Panc1 (cell line): ENCODE results near the gene HMGN3. TPM values are rescaled to one million over a fixed set of nuclear protein-coding genes. Genes with fewer than 3 reads are reported as not detected.

Source experiments
- ATAC-seq: fragments of 200-7000 bp; cut with Tn5 transposase; 2 replicates; pipeline ENCODE4 v1.9.1; 2020; ENCODE audit warnings: mild to moderate bottlenecking, moderate library complexity
- BruUV-seq: library from RNA; stranded (reverse); fragments of 400-500 nt; replicated peaks from 2 replicates; lab custom pipeline; 2021; lab: Mats Ljungman, UMichigan
- CTCF ChIA-PET: fragments of 300-600 bp; sonication (Branson Sonifier 250); formaldehyde crosslinking; loops from one replicate; lab custom pipeline; 2022; ENCODE audit warnings: antibody characterized with exemption; lab: Charles Lee
- POLR2A ChIA-PET: fragments of 300-600 bp; sonication (Branson Sonifier 250); formaldehyde crosslinking; loops from one replicate; lab custom pipeline; 2022; ENCODE audit warnings: antibody characterized with exemption; lab: Charles Lee
- DNase-seq: peaks from one replicate; pipeline ENCODE4 v3.0.0-alpha.2; 2010; ENCODE audit warnings: low read depth, low spot score
- H3K27ac ChIP-seq: 2 replicates; pipeline ENCODE4 v1.5.1; 2011; ENCODE audit warnings: mild to moderate bottlenecking, low read length, inconsistent platforms
- H3K27me3 ChIP-seq: fragments of 200-500 bp; sonication (Bioruptor generic); 2 replicates; pipeline ENCODE4 v1.6.0; 2014; ENCODE audit warnings: low read length, inconsistent platforms; ENCODE audit not compliant: control insufficient read depth, insufficient read depth
- H3K36me3 ChIP-seq: fragments of 200-500 bp; sonication (Bioruptor generic); 2 replicates; pipeline ENCODE4 v1.5.1; 2014; ENCODE audit warnings: inconsistent platforms, mild to moderate bottlenecking, low read length, moderate library complexity; ENCODE audit not compliant: control insufficient read depth, insufficient read depth
- H3K4me1 ChIP-seq: 2 replicates; pipeline ENCODE4 v1.5.1; 2011; ENCODE audit warnings: inconsistent platforms, mild to moderate bottlenecking, low read length, moderate library complexity; ENCODE audit not compliant: control insufficient read depth, insufficient read depth
- H3K4me3 ChIP-seq, 2 experiments: 2 replicates each; pipeline ENCODE4 v1.5.1; 2011 to 2012; ENCODE audit warnings: low read depth in 2 of 2, low read length in 2 of 2, mild to moderate bottlenecking in 2 of 2, inconsistent platforms in 1 of 2, moderate library complexity in 1 of 2
- H3K9me3 ChIP-seq: fragments of 200-500 bp; sonication (Bioruptor generic); 2 replicates; pipeline ENCODE4 v1.5.1; 2014; ENCODE audit warnings: low read depth, mild to moderate bottlenecking, inconsistent platforms, low read length, moderate library complexity; ENCODE audit not compliant: control insufficient read depth, insufficient read depth
- POLR2AphosphoS5 ChIP-seq: IDR thresholded peaks from 2 replicates; pipeline ENCODE4 v1.6.1; 2012; ENCODE audit warnings: mild to moderate bottlenecking, low read depth, low read length, moderate library complexity
- SIN3A ChIP-seq: IDR thresholded peaks from 2 replicates; pipeline ENCODE4 v1.6.1; 2012; ENCODE audit warnings: low read depth, mild to moderate bottlenecking, low read length, moderate library complexity, borderline replicate concordance; ENCODE audit not compliant: insufficient read depth
- TCF7L2 ChIP-seq: IDR thresholded peaks from 2 replicates; pipeline ENCODE4 v1.6.1; 2011; ENCODE audit warnings: mild to moderate bottlenecking, low read depth, low read length, inconsistent platforms
- in situ Hi-C: cut with HindIII; loops from 2 replicates; pipeline ENCODE4 v1.10.0; 2016; ENCODE audit warnings: low sequenced_read_pairs, low pct_unique_long_range_greater_than_20kb
- intact Hi-C: fragments of 100-400 bp; cut with micrococcal nuclease; formaldehyde crosslinking; loops from one replicate; pipeline ENCODE4 v1.10.0; 2022; ENCODE audit not compliant: unreplicated experiment
- total RNA-seq: library from RNA; stranded (reverse); gene quantifications from one replicate; pipeline ENCODE4 v1.2.1, GENCODE V29; 2021; ENCODE audit not compliant: unreplicated experiment
- TF ChIP-seq, protein P1 (sequence below): fragments of 450-650 bp; IDR thresholded peaks from 2 replicates; pipeline ENCODE4 v1.5.1; 2017; ENCODE audit warnings: mild to moderate bottlenecking
- TF ChIP-seq, protein P2 (sequence below), 2 experiments: IDR thresholded peaks; 2 replicates each; pipeline ENCODE4 v1.6.1; 2011 to 2012; ENCODE audit warnings: low read depth in 2 of 2, control low read depth in 1 of 2, low read length in 1 of 2, mild to moderate bottlenecking in 1 of 2, moderate library complexity in 1 of 2; ENCODE audit not compliant: insufficient read depth in 1 of 2

HMGN3 gene
- total RNA-seq, 1 experiment from 2014 or later = 52.0 TPM

DNA sequence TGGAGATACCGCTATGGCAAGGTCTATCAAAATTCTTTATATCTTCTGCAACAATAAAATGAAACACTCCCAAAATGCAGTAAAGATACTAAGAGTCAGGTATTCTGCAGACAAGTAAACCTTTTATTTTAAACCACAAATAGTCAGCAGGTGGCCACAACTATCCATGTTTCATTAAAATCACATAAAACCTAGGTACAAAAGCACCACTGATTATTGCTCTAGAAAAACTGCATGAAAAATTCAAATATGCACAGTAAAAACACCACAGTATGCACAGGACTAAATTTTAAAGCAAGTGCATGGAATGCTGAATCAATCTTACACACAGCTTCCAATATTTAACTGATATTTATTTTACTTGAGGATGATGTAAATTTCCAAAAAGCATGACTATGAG is 33.3 kb downstream of the HMGN3 start:
- Histone ChIP-seq H3K4me3 (no peak overlapping the region), H3K4me1 (no peaks in the 10 kb centered on the region), H3K36me3 (no peaks in the 10 kb centered on the region; the same call in 1 of the 2 replicates), H3K27ac (no peak overlapping the region), H3K27me3 (no peaks in the 10 kb centered on the region), H3K9me3 (no peaks in the 10 kb centered on the region)
- TF ChIP-seq SIN3A = no peak
- TF ChIP-seq, protein P1, sequence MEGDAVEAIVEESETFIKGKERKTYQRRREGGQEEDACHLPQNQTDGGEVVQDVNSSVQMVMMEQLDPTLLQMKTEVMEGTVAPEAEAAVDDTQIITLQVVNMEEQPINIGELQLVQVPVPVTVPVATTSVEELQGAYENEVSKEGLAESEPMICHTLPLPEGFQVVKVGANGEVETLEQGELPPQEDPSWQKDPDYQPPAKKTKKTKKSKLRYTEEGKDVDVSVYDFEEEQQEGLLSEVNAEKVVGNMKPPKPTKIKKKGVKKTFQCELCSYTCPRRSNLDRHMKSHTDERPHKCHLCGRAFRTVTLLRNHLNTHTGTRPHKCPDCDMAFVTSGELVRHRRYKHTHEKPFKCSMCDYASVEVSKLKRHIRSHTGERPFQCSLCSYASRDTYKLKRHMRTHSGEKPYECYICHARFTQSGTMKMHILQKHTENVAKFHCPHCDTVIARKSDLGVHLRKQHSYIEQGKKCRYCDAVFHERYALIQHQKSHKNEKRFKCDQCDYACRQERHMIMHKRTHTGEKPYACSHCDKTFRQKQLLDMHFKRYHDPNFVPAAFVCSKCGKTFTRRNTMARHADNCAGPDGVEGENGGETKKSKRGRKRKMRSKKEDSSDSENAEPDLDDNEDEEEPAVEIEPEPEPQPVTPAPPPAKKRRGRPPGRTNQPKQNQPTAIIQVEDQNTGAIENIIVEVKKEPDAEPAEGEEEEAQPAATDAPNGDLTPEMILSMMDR = no peak
- no peak for TF ChIP-seq TCF7L2
- TF ChIP-seq, protein P2, sequence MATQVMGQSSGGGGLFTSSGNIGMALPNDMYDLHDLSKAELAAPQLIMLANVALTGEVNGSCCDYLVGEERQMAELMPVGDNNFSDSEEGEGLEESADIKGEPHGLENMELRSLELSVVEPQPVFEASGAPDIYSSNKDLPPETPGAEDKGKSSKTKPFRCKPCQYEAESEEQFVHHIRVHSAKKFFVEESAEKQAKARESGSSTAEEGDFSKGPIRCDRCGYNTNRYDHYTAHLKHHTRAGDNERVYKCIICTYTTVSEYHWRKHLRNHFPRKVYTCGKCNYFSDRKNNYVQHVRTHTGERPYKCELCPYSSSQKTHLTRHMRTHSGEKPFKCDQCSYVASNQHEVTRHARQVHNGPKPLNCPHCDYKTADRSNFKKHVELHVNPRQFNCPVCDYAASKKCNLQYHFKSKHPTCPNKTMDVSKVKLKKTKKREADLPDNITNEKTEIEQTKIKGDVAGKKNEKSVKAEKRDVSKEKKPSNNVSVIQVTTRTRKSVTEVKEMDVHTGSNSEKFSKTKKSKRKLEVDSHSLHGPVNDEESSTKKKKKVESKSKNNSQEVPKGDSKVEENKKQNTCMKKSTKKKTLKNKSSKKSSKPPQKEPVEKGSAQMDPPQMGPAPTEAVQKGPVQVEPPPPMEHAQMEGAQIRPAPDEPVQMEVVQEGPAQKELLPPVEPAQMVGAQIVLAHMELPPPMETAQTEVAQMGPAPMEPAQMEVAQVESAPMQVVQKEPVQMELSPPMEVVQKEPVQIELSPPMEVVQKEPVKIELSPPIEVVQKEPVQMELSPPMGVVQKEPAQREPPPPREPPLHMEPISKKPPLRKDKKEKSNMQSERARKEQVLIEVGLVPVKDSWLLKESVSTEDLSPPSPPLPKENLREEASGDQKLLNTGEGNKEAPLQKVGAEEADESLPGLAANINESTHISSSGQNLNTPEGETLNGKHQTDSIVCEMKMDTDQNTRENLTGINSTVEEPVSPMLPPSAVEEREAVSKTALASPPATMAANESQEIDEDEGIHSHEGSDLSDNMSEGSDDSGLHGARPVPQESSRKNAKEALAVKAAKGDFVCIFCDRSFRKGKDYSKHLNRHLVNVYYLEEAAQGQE (IDR thresholded peaks at IDR 0.05; ENCODE audit: insufficient read depth in 1 of 2, low read depth in 2 of 2, low read length in 1 of 2) = no peak
- TF ChIP-seq POLR2AphosphoS5 = no peak
- CTCF ChIA-PET = no interaction called here
- ATAC-seq (no peak), DNase-seq (no peak)
- in situ Hi-C loops = no loop called here
- BruUV-seq = no TSS peak
- intact Hi-C loops = no loop called here
- POLR2A ChIA-PET = no interaction called here

DNA sequence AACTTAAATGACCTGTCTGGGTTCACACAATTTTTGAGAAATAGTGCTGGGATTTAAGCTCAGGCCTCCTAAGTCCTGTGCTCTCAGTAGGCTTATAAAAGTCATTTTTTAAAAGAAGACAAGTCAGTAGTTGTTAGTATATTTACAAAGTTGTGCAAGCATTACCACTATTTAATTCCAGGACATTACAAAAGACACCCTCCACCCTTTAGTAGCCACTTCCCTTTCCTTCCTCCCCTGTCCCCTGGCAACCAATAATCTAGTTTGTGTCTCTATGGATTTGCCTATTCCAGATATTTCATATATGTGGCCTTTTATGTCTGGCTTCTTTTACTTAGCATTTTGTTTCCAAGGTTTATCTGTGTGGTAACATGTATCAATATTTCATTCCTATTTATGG is 37.6 kb downstream of the HMGN3 start:
- intact Hi-C loops (no loop called here), in situ Hi-C loops (no loop called here)
- no TSS peak for BruUV-seq
- DNase-seq = no peak
- ChIA-PET POLR2A (no interaction called here), CTCF (no interaction called here)
- no peaks in the 10 kb centered on the region for H3K9me3 ChIP-seq
- ATAC-seq = no peak
- no peaks in the 10 kb centered on the region for H3K36me3 ChIP-seq
- H3K27me3 ChIP-seq = no peaks in the 10 kb centered on the region
- TF ChIP-seq POLR2AphosphoS5 (no peak), SIN3A (no peak)
- TF ChIP-seq, protein P2 (IDR thresholded peaks at IDR 0.05; ENCODE audit: insufficient read depth in 1 of 2, low read depth in 2 of 2, low read length in 1 of 2) = no peak
- H3K4me3 ChIP-seq = no peak overlapping the region
- H3K4me1 ChIP-seq = no peaks in the 10 kb centered on the region
- no peak overlapping the region for H3K27ac ChIP-seq
